Left lung (tissue), 10 donors: ENCODE data around the gene CYFIP1. TPM values are rescaled to one million over a fixed set of nuclear protein-coding genes. Genes with fewer than 3 reads are reported as not detected.

ENCODE experiments used
- ATAC-seq: fragments of 200-7000 bp; cut with Tn5 transposase; one replicate; pipeline ENCODE4 v1.9.1; 2020; ENCODE audit warnings: moderate library complexity
- DNase-seq, 4 donors: peaks; one replicate each; pipeline ENCODE4 v3.0.0-alpha.2; 2013 to 2020
- H3K27ac ChIP-seq, 2 donors: fragments of 200-600 bp; sonication (generic) in 1 of 2; one replicate each; pipeline versions ENCODE4 v1.5.0 to v1.8.0; 2020 to 2021
- H3K27me3 ChIP-seq, 2 donors: fragments of 200-600 bp; sonication (generic) in 1 of 2; one replicate each; pipeline versions ENCODE4 v1.5.0 to v1.8.0; 2020 to 2021
- H3K36me3 ChIP-seq, 2 donors: fragments of 200-600 bp; sonication (generic) in 1 of 2; one replicate each; pipeline versions ENCODE4 v1.5.0 to v1.8.0; 2020 to 2021
- H3K4me1 ChIP-seq, 2 donors: fragments of 200-600 bp; one replicate each; pipeline ENCODE4 v1.8.0; 2021
- H3K4me3 ChIP-seq, 2 donors: fragments of 200-600 bp; sonication (generic) in 1 of 2; one replicate each; pipeline versions ENCODE4 v1.5.0 to v1.8.0; 2020 to 2021; ENCODE audit warnings: mild to moderate bottlenecking in 1 of 2
- H3K9me3 ChIP-seq, 2 donors: fragments of 200-600 bp; sonication (generic) in 1 of 2; one replicate each; pipeline versions ENCODE4 v1.5.0 to v1.8.0; 2020 to 2021
- CTCF ChIP-seq, 2 donors: fragments of 200-600 bp; sonication (generic) in 1 of 2; IDR thresholded peaks; one replicate each; pipeline versions ENCODE4 v1.5.0 to v1.8.0; 2021; ENCODE audit warnings: antibody characterized with exemption in 2 of 2
- intact Hi-C, 2 donors: fragments of 100-400 bp; cut with DNase I; formaldehyde crosslinking; loops; one replicate each; pipeline versions ENCODE4 v1.11.2 to v1.14.2; 2022
- polyA plus RNA-seq, 6 donors: library from polyadenylated mRNA; unstranded; fragments of 120-200 nt; gene quantifications; one replicate each; pipeline ENCODE4 v1.2.1, GENCODE V29; 2013; ENCODE audit not compliant: insufficient read length in 6 of 6
- total RNA-seq, 2 donors: library from RNA; stranded (reverse); fragmentation: NEBNext Ultra II Directional; extraction: Animal tissue kit (Norgen Biotek cat#: 25700); gene quantifications; one replicate each; pipeline ENCODE4 v1.2.1, GENCODE V29; 2021
- donor health status: DM: no; HTN: yes; CAD: no.
- donor health status: DM: no; HTN: no; CAD: no.

The CYFIP1 gene
- total and polyA plus RNA-seq, 8 donors: 85.6 to 164 (median 92.3) TPM

GRCh38 chr15:22823495-22824128 lies 156.6 kb downstream of the CYFIP1 start:
- ATAC-seq (no peak), DNase-seq (no peak)
- Histone ChIP-seq H3K27ac (no peak overlapping the region), H3K9me3 (no peaks in the 10 kb centered on the region), H3K4me3 (no peak overlapping the region), H3K36me3 (peaks cover 0 to 61% of the 10 kb centered on the region in 2 donors), H3K27me3 (no peaks in the 10 kb centered on the region), H3K4me1 (no peaks in the 10 kb centered on the region)
- TF ChIP-seq CTCF (IDR thresholded peaks at IDR 0.05): no peak
- intact Hi-C loops: no loop called here

- DNase-seq (no peak), ATAC-seq (no peak)
- no peak for TF ChIP-seq CTCF (IDR thresholded peaks at IDR 0.05)
- H3K4me3 ChIP-seq: no peak overlapping the region
- no peaks in the 10 kb centered on the region for H3K27me3 ChIP-seq
- intact Hi-C loops: no loop called here
- no peaks in the 10 kb centered on the region for H3K9me3 ChIP-seq
- no peak overlapping the region for H3K27ac ChIP-seq
- H3K4me1 ChIP-seq: no peaks in the 10 kb centered on the region
- H3K36me3 ChIP-seq: peaks cover 0 to 39% of the 10 kb centered on the region in 2 donors
Measured at GRCh38 chr15:22819651-22820050, 160.5 kb downstream of the CYFIP1 start.

Other genes starting within 250 kb of the CYFIP1 start
- 10 to 100 TPM; 16.3 to 20.8 TPM for gene NIPA1, start 193.7 kb downstream of the CYFIP1 start, total RNA-seq
- gene NIPA1, start 193.7 kb downstream of the CYFIP1 start, polyA plus RNA-seq: 10 to 100 TPM; 11.9 to 15.4 (median 13.1) TPM
- 10 to 100 TPM; 52.9 to 69.0 TPM for gene NIPA2, start 141.7 kb downstream of the CYFIP1 start, total RNA-seq
- gene NIPA2, start 141.7 kb downstream of the CYFIP1 start, polyA plus RNA-seq: 10 to 100 TPM; 38.3 to 51.0 (median 42.6) TPM
- gene TUBGCP5, start 59.2 kb upstream of the CYFIP1 start, total RNA-seq: 10 to 100 TPM; 13.1 to 14.4 TPM
- gene TUBGCP5, start 59.2 kb upstream of the CYFIP1 start, polyA plus RNA-seq: 10 to 100 TPM; 31.7 to 41.4 (median 33.1) TPM
- not detected for gene GOLGA6L1, start 156.5 kb upstream of the CYFIP1 start, total RNA-seq
- not detected for gene GOLGA6L1, start 156.5 kb upstream of the CYFIP1 start, polyA plus RNA-seq